ENCODE data around the gene RNF19B. TPM values are rescaled to one million over a fixed set of nuclear protein-coding genes. Genes with fewer than 3 reads are reported as not detected.

RNF19B gene
- total and polyA plus RNA-seq, 2 of the 13 experiments (the other 11 are each of a cell fraction or from before 2014, with no cell fraction given), result 15.3 to 22.5 TPM

DNA sequence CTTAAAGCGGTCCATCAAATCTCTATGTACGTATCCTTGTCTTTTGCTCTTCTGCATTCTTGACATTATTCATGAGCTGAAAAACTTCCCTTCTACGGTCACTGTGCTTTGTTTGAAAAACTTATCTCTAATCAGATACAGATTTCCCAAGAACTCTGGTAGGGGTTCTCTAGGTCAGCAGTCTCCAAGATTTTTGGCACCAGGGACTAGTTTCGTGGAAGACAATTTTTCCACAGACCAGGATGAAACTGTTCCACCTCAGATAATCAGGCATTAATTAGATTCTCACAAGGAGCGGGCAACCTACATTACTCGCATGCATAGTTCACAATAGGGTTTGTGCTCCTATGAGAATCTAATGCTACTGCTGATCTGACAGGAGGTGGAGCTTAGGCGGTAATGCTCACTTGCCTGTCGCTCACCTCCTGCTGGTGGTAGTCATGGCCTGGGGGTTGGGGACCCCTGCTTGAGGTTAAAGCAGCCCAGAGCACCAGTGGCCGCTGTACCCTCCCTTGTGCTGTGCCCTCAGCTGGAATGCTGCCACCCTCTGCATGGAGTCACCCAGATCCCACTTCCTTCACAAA, 41.3 kb upstream of the RNF19B start:
- Histone ChIP-seq H3K9ac (ENCODE audit: insufficient read depth, low read depth, low read length) (no peak overlapping the region), H3K36me3 (replicated peaks in 1 of 2; ENCODE audit: control insufficient read depth in 1 of 2, insufficient read depth in 2 of 2, low read length in 2 of 2) (peaks cover 2 to 28% of the 10 kb centered on the region in 2 experiments; a peak in 4 of 5 replicates), H4K20me1 (ENCODE audit: insufficient read depth, low read length) (no peaks in the 10 kb centered on the region), H3K27me3 (ENCODE audit: control insufficient read depth in 1 of 2, insufficient read depth in 2 of 2, low read length in 2 of 2) (no peaks in the 10 kb centered on the region), H3K4me3 (replicated peaks in 1 of 3; ENCODE audit: insufficient read depth in 1 of 3, low read depth in 2 of 3, low read length in 3 of 3) (no peak overlapping the region), H3K9me3 (ENCODE audit: low read length) (no peaks in the 10 kb centered on the region), H2AFZ (ENCODE audit: low read length) (no peak overlapping the region), H3K4me1 (ENCODE audit: insufficient read depth, low read length) (peaks cover 15% of the 10 kb centered on the region; the same call in 1 of the 2 replicates), H3K27ac (ENCODE audit: extremely low read length, insufficient read depth, low read length) (no peak overlapping the region), H3K4me2 (ENCODE audit: low read depth, low read length) (no peak overlapping the region), H3K79me2 (ENCODE audit: insufficient read depth, low read length) (no peaks in the 10 kb centered on the region)
- POLR2A ChIA-PET, result interaction anchor here (1.2 kb wide), 2 partner anchors 12 to 41 kb away, joined by 3 to 4 read pairs; partner anchors contain the start of gene RNF19B
- CTCF ChIA-PET (ENCODE audit: low intra/inter-chr PET ratio, low total read pairs), result no interaction called here
- ATAC-seq, result no peak; the same call in 2 of the 3 replicates
- in situ Hi-C loops (cut with HindIII; ENCODE audit: extremely low pct_ligation_motif_present, low pct_unique_long_range_greater_than_20kb), result loop anchor here (5.0 kb wide), 1 partner anchor 79 kb away; no protein-coding TSS in a partner anchor
- intact Hi-C loops (cut with micrococcal nuclease; ENCODE audit: unreplicated experiment), result loop anchor here (2.0 to 10.0 kb wide), 2 partner anchors 49 to 73 kb away; no protein-coding TSS in a partner anchor
- no peak for DNase-seq (ENCODE audit: low spot score)
- no peak for FAIRE-seq
- no TSS peak for BruUV-seq (replicated peaks)
- TF ChIP-seq, protein P1, sequence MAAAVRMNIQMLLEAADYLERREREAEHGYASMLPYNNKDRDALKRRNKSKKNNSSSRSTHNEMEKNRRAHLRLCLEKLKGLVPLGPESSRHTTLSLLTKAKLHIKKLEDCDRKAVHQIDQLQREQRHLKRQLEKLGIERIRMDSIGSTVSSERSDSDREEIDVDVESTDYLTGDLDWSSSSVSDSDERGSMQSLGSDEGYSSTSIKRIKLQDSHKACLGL (CRISPR knock-in tag; IDR thresholded peaks at IDR 0.05), result no peak
- TF ChIP-seq HNF4G (IDR thresholded peaks at IDR 0.05; ENCODE audit: borderline replicate concordance, low read depth, low read length), result no peak
- TF ChIP-seq HNF4G (CRISPR knock-in tag; IDR thresholded peaks at IDR 0.05; ENCODE audit: borderline replicate concordance, low read depth), result no peak
- no peak for TF ChIP-seq THAP11 (CRISPR knock-in tag; IDR thresholded peaks at IDR 0.05)
- no peak for TF ChIP-seq MIER2 (CRISPR knock-in tag; IDR thresholded peaks at IDR 0.05)
- TF ChIP-seq POLR2G (IDR thresholded peaks at IDR 0.05; ENCODE audit: low read depth, low read length), result 0 out of 2 replicates have a peak, but pooled peaks have one; percentile 17
- no peak for TF ChIP-seq GABPA (IDR thresholded peaks at IDR 0.05; ENCODE audit: low read depth, low read length)
- no peak for TF ChIP-seq GABPA (CRISPR knock-in tag; IDR thresholded peaks at IDR 0.05; ENCODE audit: low read depth)
- 87% methylated on average over 8 of the region's 9 CpGs for WGBS (ENCODE audit: low lambda C conversion rate)
